ENCODE measurements around the gene CCL4. TPM values are rescaled to one million over a fixed set of nuclear protein-coding genes. Genes with fewer than 3 reads are reported as not detected.

CCL4 gene
- total RNA-seq, 1 experiment from 2014 or later: 1.2 TPM

DNA sequence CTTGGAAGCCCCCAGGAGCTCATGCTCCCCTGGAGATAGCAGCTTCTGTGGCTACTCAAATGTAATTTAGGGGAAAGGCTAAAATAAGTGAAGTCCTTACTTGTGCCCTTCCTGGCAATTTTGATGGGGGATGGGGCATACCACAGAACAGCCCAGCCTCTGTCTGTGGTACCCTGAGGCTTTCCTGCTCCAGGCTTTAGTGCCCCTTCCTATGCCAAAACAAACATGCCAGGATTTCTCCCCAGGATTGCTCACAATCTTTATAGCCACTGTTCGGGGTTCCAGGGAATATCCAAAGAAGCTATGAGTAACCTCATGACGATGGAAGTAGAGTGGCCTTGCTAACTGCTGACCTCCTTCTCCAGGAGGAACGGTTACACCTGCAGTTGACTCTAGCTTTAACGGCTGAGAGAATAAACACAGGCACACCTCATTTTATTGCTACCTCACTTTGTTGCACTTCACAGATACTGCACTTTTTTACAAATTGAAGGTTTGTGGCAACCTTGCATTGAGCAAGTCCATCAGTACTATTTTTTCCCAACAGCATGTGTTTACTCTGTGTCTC, 24.9 kb downstream of the CCL4 start:
- intact Hi-C loops (cut with micrococcal nuclease): no loop called here
- no peak for TF ChIP-seq ZNF274 (IDR thresholded peaks at IDR 0.05; ENCODE audit: low read depth, low read length)
- no peak for TF ChIP-seq CBX3 (IDR thresholded peaks at IDR 0.05; ENCODE audit: low read depth)
- no peak for TF ChIP-seq JUND (IDR thresholded peaks at IDR 0.05)
- TF ChIP-seq EZH2phosphoT487 (IDR thresholded peaks at IDR 0.05; ENCODE audit: borderline replicate concordance): no peak
- TF ChIP-seq SRF (IDR thresholded peaks at IDR 0.05; ENCODE audit: low read depth): no peak
- no peak for TF ChIP-seq SIN3A (IDR thresholded peaks at IDR 0.05; ENCODE audit: low read depth)
- no peak for TF ChIP-seq CEBPB (IDR thresholded peaks at IDR 0.05; ENCODE audit: low read depth)
- no peak for TF ChIP-seq RAD21 (IDR thresholded peaks at IDR 0.05; ENCODE audit: low read depth)
- TF ChIP-seq YY1 (IDR thresholded peaks at IDR 0.05; ENCODE audit: extremely low read depth, insufficient replicate concordance, low read depth, low read length): no peak
- TF ChIP-seq FOSL1 (IDR thresholded peaks at IDR 0.05; ENCODE audit: low read depth): no peak
- no peak for TF ChIP-seq ELF1 (IDR thresholded peaks at IDR 0.05; ENCODE audit: borderline replicate concordance, low read depth)
- TF ChIP-seq, protein P1, sequence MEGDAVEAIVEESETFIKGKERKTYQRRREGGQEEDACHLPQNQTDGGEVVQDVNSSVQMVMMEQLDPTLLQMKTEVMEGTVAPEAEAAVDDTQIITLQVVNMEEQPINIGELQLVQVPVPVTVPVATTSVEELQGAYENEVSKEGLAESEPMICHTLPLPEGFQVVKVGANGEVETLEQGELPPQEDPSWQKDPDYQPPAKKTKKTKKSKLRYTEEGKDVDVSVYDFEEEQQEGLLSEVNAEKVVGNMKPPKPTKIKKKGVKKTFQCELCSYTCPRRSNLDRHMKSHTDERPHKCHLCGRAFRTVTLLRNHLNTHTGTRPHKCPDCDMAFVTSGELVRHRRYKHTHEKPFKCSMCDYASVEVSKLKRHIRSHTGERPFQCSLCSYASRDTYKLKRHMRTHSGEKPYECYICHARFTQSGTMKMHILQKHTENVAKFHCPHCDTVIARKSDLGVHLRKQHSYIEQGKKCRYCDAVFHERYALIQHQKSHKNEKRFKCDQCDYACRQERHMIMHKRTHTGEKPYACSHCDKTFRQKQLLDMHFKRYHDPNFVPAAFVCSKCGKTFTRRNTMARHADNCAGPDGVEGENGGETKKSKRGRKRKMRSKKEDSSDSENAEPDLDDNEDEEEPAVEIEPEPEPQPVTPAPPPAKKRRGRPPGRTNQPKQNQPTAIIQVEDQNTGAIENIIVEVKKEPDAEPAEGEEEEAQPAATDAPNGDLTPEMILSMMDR (IDR thresholded peaks at IDR 0.05 in 2 of 3, conservative IDR thresholded peaks at IDR 0.05 in 1 of 3; ENCODE audit: borderline replicate concordance in 1 of 3, insufficient read depth in 1 of 3, low read depth in 2 of 3, low read length in 2 of 3): no peak
- TF ChIP-seq, protein P2, sequence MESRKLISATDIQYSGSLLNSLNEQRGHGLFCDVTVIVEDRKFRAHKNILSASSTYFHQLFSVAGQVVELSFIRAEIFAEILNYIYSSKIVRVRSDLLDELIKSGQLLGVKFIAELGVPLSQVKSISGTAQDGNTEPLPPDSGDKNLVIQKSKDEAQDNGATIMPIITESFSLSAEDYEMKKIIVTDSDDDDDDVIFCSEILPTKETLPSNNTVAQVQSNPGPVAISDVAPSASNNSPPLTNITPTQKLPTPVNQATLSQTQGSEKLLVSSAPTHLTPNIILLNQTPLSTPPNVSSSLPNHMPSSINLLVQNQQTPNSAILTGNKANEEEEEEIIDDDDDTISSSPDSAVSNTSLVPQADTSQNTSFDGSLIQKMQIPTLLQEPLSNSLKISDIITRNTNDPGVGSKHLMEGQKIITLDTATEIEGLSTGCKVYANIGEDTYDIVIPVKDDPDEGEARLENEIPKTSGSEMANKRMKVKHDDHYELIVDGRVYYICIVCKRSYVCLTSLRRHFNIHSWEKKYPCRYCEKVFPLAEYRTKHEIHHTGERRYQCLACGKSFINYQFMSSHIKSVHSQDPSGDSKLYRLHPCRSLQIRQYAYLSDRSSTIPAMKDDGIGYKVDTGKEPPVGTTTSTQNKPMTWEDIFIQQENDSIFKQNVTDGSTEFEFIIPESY (IDR thresholded peaks at IDR 0.05; ENCODE audit: extremely low read depth, insufficient replicate concordance, low read length): no peak
- TF ChIP-seq, protein P3, sequence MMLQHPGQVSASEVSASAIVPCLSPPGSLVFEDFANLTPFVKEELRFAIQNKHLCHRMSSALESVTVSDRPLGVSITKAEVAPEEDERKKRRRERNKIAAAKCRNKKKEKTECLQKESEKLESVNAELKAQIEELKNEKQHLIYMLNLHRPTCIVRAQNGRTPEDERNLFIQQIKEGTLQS (IDR thresholded peaks at IDR 0.05): no peak
- no peak for TF ChIP-seq EGR1 (IDR thresholded peaks at IDR 0.05; ENCODE audit: low read depth)
- TF ChIP-seq POLR2A (IDR thresholded peaks at IDR 0.05; ENCODE audit: borderline replicate concordance, extremely low read depth, insufficient read depth, insufficient read length): no peak
- TF ChIP-seq ZFX (IDR thresholded peaks at IDR 0.05): no peak; the same call in 1 of the 2 replicates
- TF ChIP-seq EZH2 (IDR thresholded peaks at IDR 0.05): no peak
- TF ChIP-seq, protein P4, sequence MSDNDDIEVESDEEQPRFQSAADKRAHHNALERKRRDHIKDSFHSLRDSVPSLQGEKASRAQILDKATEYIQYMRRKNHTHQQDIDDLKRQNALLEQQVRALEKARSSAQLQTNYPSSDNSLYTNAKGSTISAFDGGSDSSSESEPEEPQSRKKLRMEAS (IDR thresholded peaks at IDR 0.05): no peak
- TF ChIP-seq TCF7L2 (IDR thresholded peaks at IDR 0.05; ENCODE audit: borderline replicate concordance, extremely low read depth, insufficient read depth, insufficient read length): no peak
- Histone ChIP-seq H3K27me3 (ENCODE audit: insufficient read depth, low read length) (0 out of 2 replicates have a peak, but pooled peaks cover 7% of the 10 kb centered on the region), H3K4me3 (replicated peaks in 1 of 2; ENCODE audit: low read depth in 1 of 2, low read length in 2 of 2) (no peak overlapping the region), H3K27ac (ENCODE audit: low read depth, low read length) (no peak overlapping the region), H3K9me3 (ENCODE audit: control insufficient read depth in 1 of 2, insufficient read depth in 1 of 2, low read depth in 1 of 2, low read length in 2 of 2) (peaks cover 9 to 17% of the 10 kb centered on the region in 2 experiments; a peak in 3 of 4 replicates), H3K9me2 (ENCODE audit: insufficient read depth) (no peaks in the 10 kb centered on the region), H3K4me1 (ENCODE audit: control insufficient read depth in 1 of 2, insufficient read depth in 2 of 2, low read length in 2 of 2) (no peaks in the 10 kb centered on the region), H3K9ac (ENCODE audit: low read length) (no peak overlapping the region), H3K79me2 (ENCODE audit: insufficient read depth, low read length) (no peaks in the 10 kb centered on the region), H3K4me2 (ENCODE audit: low read length) (no peak overlapping the region), H3K36me3 (ENCODE audit: control insufficient read depth in 1 of 2, insufficient read depth in 2 of 2, low read length in 2 of 2) (no peaks in the 10 kb centered on the region), H2AFZ (ENCODE audit: low read depth, low read length, poor library complexity, severe bottlenecking) (no peak overlapping the region), H4K20me1 (ENCODE audit: insufficient read depth) (no peaks in the 10 kb centered on the region)
- ATAC-seq: no peak
- CTCF ChIA-PET: interaction anchor here (2.2 kb wide), 1 partner anchor 20 kb away, joined by 12 read pairs; no protein-coding TSS in a partner anchor
- RAD21 ChIA-PET (ENCODE audit: low non-redundant PET in 1 of 2, low total read pairs in 2 of 2, uncharacterized antibody in 2 of 2, unreplicated experiment in 2 of 2): no interaction called here
- POLR2A ChIA-PET: no interaction called here
- no TSS peak for BruUV-seq (replicated peaks)
- no peak for DNase-seq (ENCODE audit: low read depth, low spot score)
